ENCODE results near the gene KARS1.

- TF ChIP-seq CTCF (conservative IDR thresholded peaks at IDR 0.05) (no peak), ZFX (IDR thresholded peaks at IDR 0.05) (no peak)
Observed at GRCh38 chr16:75589306-75589705, 58.2 kb downstream of the KARS1 start.
